ENCODE data around the gene IFNGR1. TPM values are rescaled to one million over a fixed set of nuclear protein-coding genes. Genes with fewer than 3 reads are reported as not detected.

The IFNGR1 gene
- total RNA-seq, 1 experiment from 2014 or later, result 18.4 TPM

DNA sequence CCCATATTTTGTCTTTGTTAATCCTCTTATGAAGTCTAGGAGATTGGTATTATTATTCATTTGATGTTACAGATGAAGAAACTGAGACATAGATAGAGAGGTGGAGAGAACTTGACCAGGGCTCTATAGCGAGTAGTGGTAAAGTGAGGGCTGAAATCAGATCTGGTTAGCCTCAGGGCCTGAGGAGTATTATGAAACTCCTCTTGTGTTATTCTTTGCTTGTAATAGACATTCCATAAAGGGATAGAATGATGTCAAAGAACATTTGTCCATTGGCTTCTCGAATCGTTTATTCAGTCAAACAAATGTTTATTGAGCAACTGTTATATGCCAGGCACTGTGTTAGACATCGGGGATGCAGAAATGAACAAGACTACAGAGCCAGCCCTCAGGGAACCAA lies 45.7 kb downstream of the IFNGR1 start, which contains the start of gene IL22RA2:
Gene IL22RA2 (minus strand): TSS at position 144 of the 400 bp plus-strand sequence. CDS start 11,895 bp downstream, outside the sequence.
- intact Hi-C loops (cut with micrococcal nuclease; ENCODE audit: unreplicated experiment), result no loop called here
- H3K36me3 ChIP-seq (ENCODE audit: insufficient read depth, low read length, poor library complexity, severe bottlenecking), result no peaks in the 10 kb centered on the region
- DNase-seq (ENCODE audit: low spot score), result no peak
- no peaks in the 10 kb centered on the region for H3K4me1 ChIP-seq (ENCODE audit: insufficient read depth, low read length, poor library complexity, severe bottlenecking)
- H3K27me3 ChIP-seq (replicated peaks; ENCODE audit: insufficient read depth, low read depth, low read length, poor library complexity), result peaks cover 3% of the 10 kb centered on the region
- no TSS peak for BruUV-seq (replicated peaks)
- no peaks in the 10 kb centered on the region for H3K9me3 ChIP-seq (ENCODE audit: low read depth, low read length, poor library complexity, severe bottlenecking)
- TF ChIP-seq, protein P1, sequence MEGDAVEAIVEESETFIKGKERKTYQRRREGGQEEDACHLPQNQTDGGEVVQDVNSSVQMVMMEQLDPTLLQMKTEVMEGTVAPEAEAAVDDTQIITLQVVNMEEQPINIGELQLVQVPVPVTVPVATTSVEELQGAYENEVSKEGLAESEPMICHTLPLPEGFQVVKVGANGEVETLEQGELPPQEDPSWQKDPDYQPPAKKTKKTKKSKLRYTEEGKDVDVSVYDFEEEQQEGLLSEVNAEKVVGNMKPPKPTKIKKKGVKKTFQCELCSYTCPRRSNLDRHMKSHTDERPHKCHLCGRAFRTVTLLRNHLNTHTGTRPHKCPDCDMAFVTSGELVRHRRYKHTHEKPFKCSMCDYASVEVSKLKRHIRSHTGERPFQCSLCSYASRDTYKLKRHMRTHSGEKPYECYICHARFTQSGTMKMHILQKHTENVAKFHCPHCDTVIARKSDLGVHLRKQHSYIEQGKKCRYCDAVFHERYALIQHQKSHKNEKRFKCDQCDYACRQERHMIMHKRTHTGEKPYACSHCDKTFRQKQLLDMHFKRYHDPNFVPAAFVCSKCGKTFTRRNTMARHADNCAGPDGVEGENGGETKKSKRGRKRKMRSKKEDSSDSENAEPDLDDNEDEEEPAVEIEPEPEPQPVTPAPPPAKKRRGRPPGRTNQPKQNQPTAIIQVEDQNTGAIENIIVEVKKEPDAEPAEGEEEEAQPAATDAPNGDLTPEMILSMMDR (conservative IDR thresholded peaks at IDR 0.05; ENCODE audit: low read depth, low read length), result no peak
- no peak for TF ChIP-seq EZH2 (IDR thresholded peaks at IDR 0.05; ENCODE audit: borderline replicate concordance, low read depth, low read length, poor library complexity, severe bottlenecking)
- no peak within 1 kb of the TSS for H3K27ac ChIP-seq (ENCODE audit: low read depth, low read length, poor library complexity, severe bottlenecking)
- POLR2A ChIA-PET (ENCODE audit: low non-redundant PET), result no interaction called here
- CTCF ChIA-PET, result no interaction called here
- H3K4me3 ChIP-seq (ENCODE audit: low read depth, low read length, poor library complexity, severe bottlenecking), result no peak within 1 kb of the TSS

DNA sequence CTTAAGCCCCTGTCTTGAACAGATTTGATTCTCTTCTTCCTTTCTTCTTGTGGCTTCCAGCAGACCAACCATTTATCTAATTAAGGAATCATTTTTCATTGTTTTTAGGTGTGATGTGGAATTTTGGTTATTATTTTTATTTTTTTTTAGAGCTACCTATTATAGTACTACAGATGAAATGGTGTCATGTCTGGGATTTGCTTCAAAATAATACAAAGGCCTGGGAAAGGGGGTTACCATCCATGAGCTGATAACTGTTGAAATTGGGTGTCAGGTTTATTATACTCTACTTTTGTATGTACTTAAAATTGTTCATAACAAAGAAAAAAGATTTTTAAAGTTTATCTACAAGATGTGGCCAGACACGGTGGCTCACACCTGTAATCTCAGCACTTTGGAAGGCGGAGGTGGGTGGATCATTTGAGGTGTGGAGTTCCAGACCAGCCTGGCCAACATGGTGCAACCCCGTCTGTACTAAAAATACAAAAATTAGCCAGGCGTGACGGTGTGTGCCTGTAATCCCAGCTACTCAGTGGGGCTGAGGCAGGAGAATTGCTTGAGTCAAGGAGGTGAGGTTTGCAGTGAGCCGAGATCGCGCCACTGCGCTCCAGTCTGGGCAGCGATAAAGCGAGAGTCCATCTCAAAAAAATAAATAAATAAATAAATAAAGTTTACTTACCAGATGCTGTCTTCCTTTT lies 46.3 kb downstream of the IFNGR1 start:
- no TSS peak for BruUV-seq (replicated peaks)
- intact Hi-C loops (cut with micrococcal nuclease; ENCODE audit: unreplicated experiment), result no loop called here
- CTCF ChIA-PET, result no interaction called here
- TF ChIP-seq, protein P1 (conservative IDR thresholded peaks at IDR 0.05; ENCODE audit: low read depth, low read length), result no peak
- TF ChIP-seq EZH2 (IDR thresholded peaks at IDR 0.05; ENCODE audit: borderline replicate concordance, low read depth, low read length, poor library complexity, severe bottlenecking), result no peak
- H3K27me3 ChIP-seq (replicated peaks; ENCODE audit: insufficient read depth, low read depth, low read length, poor library complexity), result peaks cover 3% of the 10 kb centered on the region
- H3K9me3 ChIP-seq (ENCODE audit: low read depth, low read length, poor library complexity, severe bottlenecking), result no peaks in the 10 kb centered on the region
- no peak for DNase-seq (ENCODE audit: low spot score)
- H3K27ac ChIP-seq (ENCODE audit: low read depth, low read length, poor library complexity, severe bottlenecking), result no peak overlapping the region
- no peak overlapping the region for H3K4me3 ChIP-seq (ENCODE audit: low read depth, low read length, poor library complexity, severe bottlenecking)
- H3K4me1 ChIP-seq (ENCODE audit: insufficient read depth, low read length, poor library complexity, severe bottlenecking), result no peaks in the 10 kb centered on the region
- H3K36me3 ChIP-seq (ENCODE audit: insufficient read depth, low read length, poor library complexity, severe bottlenecking), result no peaks in the 10 kb centered on the region
- POLR2A ChIA-PET (ENCODE audit: low non-redundant PET), result no interaction called here

DNA sequence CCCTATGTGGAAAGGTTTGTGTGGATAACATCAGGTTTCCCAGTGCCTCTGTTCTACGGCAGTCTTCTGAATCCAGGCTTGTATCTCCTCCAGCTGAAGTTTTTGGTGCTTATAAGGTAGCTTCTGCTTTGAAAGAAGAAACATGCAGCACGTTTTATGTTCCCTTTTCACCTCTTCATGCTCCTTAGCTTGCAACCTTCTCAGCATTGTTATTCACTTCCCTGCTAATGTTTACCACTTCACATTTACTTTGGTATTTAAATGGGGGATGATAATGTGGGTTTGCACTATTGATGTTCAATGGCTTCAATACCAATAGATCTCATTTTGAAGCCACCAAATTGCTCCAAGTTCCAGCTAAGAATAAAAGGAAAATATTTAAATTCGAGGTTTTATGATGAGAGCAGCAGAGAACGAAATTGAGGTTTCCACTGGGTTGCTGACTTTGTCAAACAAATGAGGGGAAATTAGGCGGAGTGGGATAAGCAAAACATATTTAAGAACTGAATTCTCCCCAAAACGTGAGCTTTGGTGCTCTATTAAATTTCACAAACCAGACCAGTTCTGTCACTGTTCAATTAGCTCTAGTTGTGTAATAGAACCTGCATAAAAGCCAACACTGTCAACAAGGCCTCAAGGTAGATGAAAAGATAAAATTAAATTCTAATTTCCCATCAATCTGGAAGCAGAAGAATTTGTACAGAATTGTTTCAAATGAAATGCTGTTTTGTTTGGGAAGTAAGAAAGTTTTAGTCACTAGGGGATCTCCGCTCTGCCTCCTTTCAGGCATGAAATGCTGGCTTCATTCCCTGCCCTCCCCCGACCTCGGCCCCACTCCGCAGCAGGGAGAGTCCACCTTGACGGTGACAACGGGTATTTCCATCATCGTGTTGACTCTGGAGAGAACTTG lies 47.1 kb downstream of the IFNGR1 start:
- DNase-seq (ENCODE audit: low spot score), result no peak
- no peaks in the 10 kb centered on the region for H3K36me3 ChIP-seq (ENCODE audit: insufficient read depth, low read length, poor library complexity, severe bottlenecking)
- ChIA-PET CTCF (no interaction called here), POLR2A (ENCODE audit: low non-redundant PET) (no interaction called here)
- no TSS peak for BruUV-seq (replicated peaks)
- TF ChIP-seq, protein P1 (conservative IDR thresholded peaks at IDR 0.05; ENCODE audit: low read depth, low read length), result no peak
- TF ChIP-seq EZH2 (IDR thresholded peaks at IDR 0.05; ENCODE audit: borderline replicate concordance, low read depth, low read length, poor library complexity, severe bottlenecking), result no peak
- H3K4me1 ChIP-seq (ENCODE audit: insufficient read depth, low read length, poor library complexity, severe bottlenecking), result no peaks in the 10 kb centered on the region
- no peak overlapping the region for H3K4me3 ChIP-seq (ENCODE audit: low read depth, low read length, poor library complexity, severe bottlenecking)
- H3K27ac ChIP-seq (ENCODE audit: low read depth, low read length, poor library complexity, severe bottlenecking), result no peak overlapping the region
- no peaks in the 10 kb centered on the region for H3K9me3 ChIP-seq (ENCODE audit: low read depth, low read length, poor library complexity, severe bottlenecking)
- H3K27me3 ChIP-seq (replicated peaks; ENCODE audit: insufficient read depth, low read depth, low read length, poor library complexity), result peaks cover 3% of the 10 kb centered on the region
- intact Hi-C loops (cut with micrococcal nuclease; ENCODE audit: unreplicated experiment), result no loop called here
